ENCODE results near the gene LCOR. TPM values are rescaled to one million over a fixed set of nuclear protein-coding genes. Genes with fewer than 3 reads are reported as not detected.

The LCOR gene
- total and polyA plus RNA-seq, 2 of the 13 experiments (the other 11 are each of a cell fraction or from before 2014, with no cell fraction given): 12.4 to 23.7 TPM

DNA sequence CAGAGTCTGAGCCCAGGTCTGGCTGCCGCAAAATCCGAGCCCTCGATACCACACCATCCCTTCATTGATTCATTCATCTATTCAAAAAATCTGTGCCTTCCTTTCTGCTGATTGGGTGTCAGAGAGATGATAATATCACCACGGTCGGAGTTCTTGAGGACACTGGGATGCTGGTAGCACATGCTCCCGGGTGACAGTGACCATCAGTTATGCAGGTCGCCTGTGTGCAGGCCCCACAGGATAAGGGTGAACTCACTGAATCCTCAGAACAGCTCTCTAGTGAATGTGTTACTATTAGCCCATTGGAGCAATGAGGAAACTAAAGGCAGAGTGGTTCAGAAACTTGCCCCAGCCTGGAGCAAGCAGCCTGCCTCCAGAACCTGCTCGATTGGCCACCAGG is 208.6 kb downstream of the LCOR start:
- no peak for DNase-seq (ENCODE audit: low spot score)
- no peak for FAIRE-seq
- no TSS peak for BruUV-seq (replicated peaks)
- no peaks in the 10 kb centered on the region for H3K79me2 ChIP-seq (ENCODE audit: insufficient read depth, low read length)
- ChIA-PET CTCF (ENCODE audit: low intra/inter-chr PET ratio, low total read pairs) (no interaction called here), POLR2A (no interaction called here)
- H4K20me1 ChIP-seq (ENCODE audit: insufficient read depth, low read length): no peaks in the 10 kb centered on the region
- no peak overlapping the region for H3K27ac ChIP-seq (ENCODE audit: extremely low read length, insufficient read depth, low read length)
- intact Hi-C loops (cut with micrococcal nuclease; ENCODE audit: unreplicated experiment): no loop called here
- no peaks in the 10 kb centered on the region for H3K36me3 ChIP-seq (replicated peaks in 1 of 2; ENCODE audit: control insufficient read depth in 1 of 2, insufficient read depth in 2 of 2, low read length in 2 of 2)
- peaks cover 29% of the 10 kb centered on the region for H3K4me1 ChIP-seq (ENCODE audit: insufficient read depth, low read length)
- no peak overlapping the region for H3K4me3 ChIP-seq (replicated peaks in 1 of 3; ENCODE audit: insufficient read depth in 1 of 3, low read depth in 2 of 3, low read length in 3 of 3)
- 26% methylated on average over 8 of the region's 8 CpGs for WGBS (ENCODE audit: low lambda C conversion rate)
- peaks cover 0 to 15% of the 10 kb centered on the region in 2 experiments; a peak in 3 of 5 replicates for H3K27me3 ChIP-seq (ENCODE audit: control insufficient read depth in 1 of 2, insufficient read depth in 2 of 2, low read length in 2 of 2)
- in situ Hi-C loops (cut with HindIII; ENCODE audit: extremely low pct_ligation_motif_present, low pct_unique_long_range_greater_than_20kb): no loop called here
- ATAC-seq: no peak
- no peaks in the 10 kb centered on the region for H3K9me3 ChIP-seq (ENCODE audit: low read length)
- no peak overlapping the region for H3K4me2 ChIP-seq (ENCODE audit: low read depth, low read length)
- no peak overlapping the region for H3K9ac ChIP-seq (ENCODE audit: insufficient read depth, low read depth, low read length)
- no peak overlapping the region for H2AFZ ChIP-seq (ENCODE audit: low read length)
- TF ChIP-seq SSRP1 (CRISPR knock-in tag; IDR thresholded peaks at IDR 0.05) (no peak), HNRNPUL1 (IDR thresholded peaks at IDR 0.05; ENCODE audit: low read depth, low read length) (no peak), TBX3 (IDR thresholded peaks at IDR 0.05; ENCODE audit: borderline replicate concordance) (no peak), EZH2 (conservative IDR thresholded peaks at IDR 0.05; ENCODE audit: low read depth, low read length) (no peak)
- TF ChIP-seq, protein P1, sequence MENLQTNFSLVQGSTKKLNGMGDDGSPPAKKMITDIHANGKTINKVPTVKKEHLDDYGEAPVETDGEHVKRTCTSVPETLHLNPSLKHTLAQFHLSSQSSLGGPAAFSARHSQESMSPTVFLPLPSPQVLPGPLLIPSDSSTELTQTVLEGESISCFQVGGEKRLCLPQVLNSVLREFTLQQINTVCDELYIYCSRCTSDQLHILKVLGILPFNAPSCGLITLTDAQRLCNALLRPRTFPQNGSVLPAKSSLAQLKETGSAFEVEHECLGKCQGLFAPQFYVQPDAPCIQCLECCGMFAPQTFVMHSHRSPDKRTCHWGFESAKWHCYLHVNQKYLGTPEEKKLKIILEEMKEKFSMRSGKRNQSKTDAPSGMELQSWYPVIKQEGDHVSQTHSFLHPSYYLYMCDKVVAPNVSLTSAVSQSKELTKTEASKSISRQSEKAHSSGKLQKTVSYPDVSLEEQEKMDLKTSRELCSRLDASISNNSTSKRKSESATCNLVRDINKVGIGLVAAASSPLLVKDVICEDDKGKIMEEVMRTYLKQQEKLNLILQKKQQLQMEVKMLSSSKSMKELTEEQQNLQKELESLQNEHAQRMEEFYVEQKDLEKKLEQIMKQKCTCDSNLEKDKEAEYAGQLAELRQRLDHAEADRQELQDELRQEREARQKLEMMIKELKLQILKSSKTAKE (CRISPR knock-in tag; IDR thresholded peaks at IDR 0.05; ENCODE audit: borderline replicate concordance): no peak
- TF ChIP-seq, protein P2, sequence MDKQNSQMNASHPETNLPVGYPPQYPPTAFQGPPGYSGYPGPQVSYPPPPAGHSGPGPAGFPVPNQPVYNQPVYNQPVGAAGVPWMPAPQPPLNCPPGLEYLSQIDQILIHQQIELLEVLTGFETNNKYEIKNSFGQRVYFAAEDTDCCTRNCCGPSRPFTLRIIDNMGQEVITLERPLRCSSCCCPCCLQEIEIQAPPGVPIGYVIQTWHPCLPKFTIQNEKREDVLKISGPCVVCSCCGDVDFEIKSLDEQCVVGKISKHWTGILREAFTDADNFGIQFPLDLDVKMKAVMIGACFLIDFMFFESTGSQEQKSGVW (CRISPR knock-in tag; IDR thresholded peaks at IDR 0.05; ENCODE audit: borderline replicate concordance): no peak
- TF ChIP-seq, protein P3, sequence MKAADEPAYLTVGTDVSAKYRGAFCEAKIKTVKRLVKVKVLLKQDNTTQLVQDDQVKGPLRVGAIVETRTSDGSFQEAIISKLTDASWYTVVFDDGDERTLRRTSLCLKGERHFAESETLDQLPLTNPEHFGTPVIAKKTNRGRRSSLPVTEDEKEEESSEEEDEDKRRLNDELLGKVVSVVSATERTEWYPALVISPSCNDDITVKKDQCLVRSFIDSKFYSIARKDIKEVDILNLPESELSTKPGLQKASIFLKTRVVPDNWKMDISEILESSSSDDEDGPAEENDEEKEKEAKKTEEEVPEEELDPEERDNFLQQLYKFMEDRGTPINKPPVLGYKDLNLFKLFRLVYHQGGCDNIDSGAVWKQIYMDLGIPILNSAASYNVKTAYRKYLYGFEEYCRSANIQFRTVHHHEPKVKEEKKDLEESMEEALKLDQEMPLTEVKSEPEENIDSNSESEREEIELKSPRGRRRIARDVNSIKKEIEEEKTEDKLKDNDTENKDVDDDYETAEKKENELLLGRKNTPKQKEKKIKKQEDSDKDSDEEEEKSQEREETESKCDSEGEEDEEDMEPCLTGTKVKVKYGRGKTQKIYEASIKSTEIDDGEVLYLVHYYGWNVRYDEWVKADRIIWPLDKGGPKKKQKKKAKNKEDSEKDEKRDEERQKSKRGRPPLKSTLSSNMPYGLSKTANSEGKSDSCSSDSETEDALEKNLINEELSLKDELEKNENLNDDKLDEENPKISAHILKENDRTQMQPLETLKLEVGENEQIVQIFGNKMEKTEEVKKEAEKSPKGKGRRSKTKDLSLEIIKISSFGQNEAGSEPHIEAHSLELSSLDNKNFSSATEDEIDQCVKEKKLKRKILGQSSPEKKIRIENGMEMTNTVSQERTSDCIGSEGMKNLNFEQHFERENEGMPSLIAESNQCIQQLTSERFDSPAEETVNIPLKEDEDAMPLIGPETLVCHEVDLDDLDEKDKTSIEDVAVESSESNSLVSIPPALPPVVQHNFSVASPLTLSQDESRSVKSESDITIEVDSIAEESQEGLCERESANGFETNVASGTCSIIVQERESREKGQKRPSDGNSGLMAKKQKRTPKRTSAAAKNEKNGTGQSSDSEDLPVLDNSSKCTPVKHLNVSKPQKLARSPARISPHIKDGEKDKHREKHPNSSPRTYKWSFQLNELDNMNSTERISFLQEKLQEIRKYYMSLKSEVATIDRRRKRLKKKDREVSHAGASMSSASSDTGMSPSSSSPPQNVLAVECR (CRISPR knock-in tag; IDR thresholded peaks at IDR 0.05; ENCODE audit: borderline replicate concordance): no peak
- TF ChIP-seq, protein P4, sequence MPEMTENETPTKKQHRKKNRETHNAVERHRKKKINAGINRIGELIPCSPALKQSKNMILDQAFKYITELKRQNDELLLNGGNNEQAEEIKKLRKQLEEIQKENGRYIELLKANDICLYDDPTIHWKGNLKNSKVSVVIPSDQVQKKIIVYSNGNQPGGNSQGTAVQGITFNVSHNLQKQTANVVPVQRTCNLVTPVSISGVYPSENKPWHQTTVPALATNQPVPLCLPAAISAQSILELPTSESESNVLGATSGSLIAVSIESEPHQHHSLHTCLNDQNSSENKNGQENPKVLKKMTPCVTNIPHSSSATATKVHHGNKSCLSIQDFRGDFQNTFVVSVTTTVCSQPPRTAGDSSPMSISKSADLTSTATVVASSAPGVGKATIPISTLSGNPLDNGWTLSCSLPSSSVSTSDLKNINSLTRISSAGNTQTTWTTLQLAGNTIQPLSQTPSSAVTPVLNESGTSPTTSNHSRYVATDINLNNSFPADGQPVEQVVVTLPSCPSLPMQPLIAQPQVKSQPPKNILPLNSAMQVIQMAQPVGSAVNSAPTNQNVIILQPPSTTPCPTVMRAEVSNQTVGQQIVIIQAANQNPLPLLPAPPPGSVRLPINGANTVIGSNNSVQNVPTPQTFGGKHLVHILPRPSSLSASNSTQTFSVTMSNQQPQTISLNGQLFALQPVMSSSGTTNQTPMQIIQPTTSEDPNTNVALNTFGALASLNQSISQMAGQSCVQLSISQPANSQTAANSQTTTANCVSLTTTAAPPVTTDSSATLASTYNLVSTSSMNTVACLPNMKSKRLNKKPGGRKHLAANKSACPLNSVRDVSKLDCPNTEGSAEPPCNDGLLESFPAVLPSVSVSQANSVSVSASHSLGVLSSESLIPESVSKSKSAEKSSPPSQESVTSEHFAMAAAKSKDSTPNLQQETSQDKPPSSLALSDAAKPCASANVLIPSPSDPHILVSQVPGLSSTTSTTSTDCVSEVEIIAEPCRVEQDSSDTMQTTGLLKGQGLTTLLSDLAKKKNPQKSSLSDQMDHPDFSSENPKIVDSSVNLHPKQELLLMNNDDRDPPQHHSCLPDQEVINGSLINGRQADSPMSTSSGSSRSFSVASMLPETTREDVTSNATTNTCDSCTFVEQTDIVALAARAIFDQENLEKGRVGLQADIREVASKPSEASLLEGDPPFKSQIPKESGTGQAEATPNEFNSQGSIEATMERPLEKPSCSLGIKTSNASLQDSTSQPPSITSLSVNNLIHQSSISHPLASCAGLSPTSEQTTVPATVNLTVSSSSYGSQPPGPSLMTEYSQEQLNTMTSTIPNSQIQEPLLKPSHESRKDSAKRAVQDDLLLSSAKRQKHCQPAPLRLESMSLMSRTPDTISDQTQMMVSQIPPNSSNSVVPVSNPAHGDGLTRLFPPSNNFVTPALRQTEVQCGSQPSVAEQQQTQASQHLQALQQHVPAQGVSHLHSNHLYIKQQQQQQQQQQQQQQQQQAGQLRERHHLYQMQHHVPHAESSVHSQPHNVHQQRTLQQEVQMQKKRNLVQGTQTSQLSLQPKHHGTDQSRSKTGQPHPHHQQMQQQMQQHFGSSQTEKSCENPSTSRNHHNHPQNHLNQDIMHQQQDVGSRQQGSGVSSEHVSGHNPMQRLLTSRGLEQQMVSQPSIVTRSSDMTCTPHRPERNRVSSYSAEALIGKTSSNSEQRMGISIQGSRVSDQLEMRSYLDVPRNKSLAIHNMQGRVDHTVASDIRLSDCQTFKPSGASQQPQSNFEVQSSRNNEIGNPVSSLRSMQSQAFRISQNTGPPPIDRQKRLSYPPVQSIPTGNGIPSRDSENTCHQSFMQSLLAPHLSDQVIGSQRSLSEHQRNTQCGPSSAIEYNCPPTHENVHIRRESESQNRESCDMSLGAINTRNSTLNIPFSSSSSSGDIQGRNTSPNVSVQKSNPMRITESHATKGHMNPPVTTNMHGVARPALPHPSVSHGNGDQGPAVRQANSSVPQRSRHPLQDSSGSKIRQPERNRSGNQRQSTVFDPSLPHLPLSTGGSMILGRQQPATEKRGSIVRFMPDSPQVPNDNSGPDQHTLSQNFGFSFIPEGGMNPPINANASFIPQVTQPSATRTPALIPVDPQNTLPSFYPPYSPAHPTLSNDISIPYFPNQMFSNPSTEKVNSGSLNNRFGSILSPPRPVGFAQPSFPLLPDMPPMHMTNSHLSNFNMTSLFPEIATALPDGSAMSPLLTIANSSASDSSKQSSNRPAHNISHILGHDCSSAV (CRISPR knock-in tag; IDR thresholded peaks at IDR 0.05; ENCODE audit: borderline replicate concordance): no peak
